Activated CD8-positive, alpha-beta memory T cell treated with anti-CD3 and anti-CD28 coated beads for 1 hour (primary cell): ENCODE results near the gene PCSK6.

Source experiments
- DNase-seq, 2 donors: peaks; one replicate each; pipeline ENCODE4 v3.0.0-alpha.2; 2020; ENCODE audit warnings: low read depth in 1 of 2; ENCODE audit errors: extremely low read depth in 1 of 2

PCSK6 gene

DNA sequence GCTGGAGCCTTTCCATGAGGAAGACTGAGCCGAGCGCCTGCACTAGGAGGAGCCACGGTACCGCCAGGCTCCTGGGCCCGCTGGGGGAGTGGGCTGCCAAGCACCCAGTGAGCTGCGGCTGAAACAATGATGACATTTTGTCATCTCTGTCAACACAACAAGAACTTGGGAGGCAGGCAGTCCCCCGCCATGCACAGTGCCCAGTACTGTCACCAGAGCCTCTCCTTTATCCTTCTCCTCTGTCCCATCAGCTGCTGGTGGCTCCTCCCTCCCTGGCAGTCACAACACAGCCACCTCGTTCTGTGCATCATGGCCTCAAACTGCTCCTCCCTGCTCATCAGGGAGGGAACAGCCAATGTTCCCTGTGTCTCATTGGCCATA is 34.0 kb upstream of the PCSK6 start:
- DNase-seq, result no peak

DNA sequence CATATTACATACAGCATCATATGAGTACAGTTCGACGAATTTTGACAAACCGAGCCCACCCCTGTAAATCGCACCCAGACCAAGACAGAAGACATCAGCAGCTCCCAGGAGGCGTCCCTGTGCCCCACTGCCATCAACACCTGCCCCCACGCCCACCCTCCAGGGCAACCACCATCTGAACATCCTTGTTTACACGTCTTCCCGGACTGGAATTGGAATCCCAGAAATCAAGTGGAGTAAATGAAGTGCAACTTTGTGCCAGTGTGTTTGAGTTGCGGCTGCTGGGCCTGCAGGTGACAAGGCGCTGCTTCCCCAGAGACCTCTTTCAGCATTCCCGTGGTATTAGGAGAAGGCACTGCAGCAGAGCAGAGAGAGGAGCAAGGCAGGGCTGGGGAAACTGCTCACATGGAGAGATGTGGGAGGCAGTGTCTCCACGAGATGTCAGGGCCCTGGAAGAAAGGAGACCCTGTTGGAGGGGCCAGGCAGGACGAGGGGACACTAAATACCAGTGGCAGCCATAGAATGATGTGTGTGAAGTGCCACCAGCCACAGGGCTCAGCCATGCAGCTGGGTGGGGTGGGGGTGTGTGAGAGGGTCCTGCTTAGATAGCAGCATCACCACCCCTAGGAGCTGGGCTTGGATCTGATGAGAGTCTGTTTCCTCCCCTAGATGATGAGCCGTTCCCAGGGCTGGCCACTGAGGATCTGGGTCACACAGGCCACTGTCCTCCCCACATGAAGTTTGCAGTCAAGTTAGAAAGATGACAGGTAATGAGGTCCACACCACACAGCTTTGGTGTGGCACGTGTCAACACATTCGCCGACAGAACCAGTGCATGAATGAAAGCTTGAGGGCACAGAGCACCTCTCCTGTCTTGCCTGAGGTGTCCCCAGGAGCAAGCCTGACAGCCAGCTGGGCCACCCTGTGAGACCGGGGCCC is 33.4 kb upstream of the PCSK6 start:
- no peak for DNase-seq

DNA sequence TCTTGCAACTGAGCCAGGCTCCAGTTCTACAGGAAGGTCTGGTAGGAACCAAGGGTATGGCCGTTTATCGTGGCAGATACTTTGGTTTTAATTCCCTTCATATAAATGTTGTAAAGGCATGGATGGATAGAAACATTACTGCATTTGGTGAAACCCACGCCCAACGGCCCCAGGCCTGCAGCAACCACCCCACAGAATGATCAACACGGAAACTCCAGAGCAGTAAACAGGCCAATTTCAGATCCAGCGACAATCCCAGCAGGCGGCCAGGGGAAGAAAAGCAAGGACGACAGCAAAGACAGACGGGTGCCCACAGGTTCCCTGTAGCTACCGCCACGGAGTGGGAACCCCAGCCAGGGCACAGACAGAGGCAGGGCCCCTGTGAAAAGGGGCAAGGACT is 32.6 kb upstream of the PCSK6 start:
- DNase-seq, result no peak

DNA sequence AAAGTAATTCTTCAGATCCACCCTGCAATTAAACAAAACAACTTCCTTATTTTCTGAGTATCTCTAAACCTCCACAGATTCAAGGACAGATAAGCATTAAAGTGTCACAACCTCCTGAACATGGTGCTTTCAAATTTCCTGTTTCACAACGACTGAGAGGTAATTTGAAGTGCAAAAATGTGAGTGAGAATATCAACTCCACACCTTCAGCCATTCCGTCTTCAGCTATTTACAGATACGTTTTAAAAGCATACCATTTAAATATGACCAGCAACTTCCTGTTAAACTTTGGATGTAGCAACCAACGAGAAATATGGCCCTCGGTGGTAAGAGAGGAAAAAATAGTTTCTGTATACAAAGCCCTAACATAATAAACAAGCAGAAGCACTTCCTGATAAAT is 32.1 kb upstream of the PCSK6 start:
- DNase-seq, result no peak

DNA sequence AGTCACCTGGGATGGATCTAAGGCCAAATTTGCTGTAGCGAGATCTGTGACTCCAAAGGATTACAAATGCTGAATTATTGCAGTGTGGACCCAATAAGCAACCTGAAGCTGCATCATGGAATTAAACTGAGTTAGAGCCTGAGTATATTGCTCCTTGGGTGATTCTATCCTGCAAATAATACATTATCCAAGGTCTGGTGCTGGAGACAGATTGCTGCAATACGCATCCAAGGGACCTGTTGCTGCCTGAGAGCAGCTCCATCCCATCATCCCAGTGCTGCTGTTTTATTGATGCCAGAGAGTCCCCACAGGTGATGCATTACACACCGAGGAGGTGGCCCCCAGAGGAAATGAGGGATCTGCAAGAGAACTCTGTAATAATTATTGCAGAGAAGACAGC is 31.6 kb upstream of the PCSK6 start:
- no peak for DNase-seq

DNA sequence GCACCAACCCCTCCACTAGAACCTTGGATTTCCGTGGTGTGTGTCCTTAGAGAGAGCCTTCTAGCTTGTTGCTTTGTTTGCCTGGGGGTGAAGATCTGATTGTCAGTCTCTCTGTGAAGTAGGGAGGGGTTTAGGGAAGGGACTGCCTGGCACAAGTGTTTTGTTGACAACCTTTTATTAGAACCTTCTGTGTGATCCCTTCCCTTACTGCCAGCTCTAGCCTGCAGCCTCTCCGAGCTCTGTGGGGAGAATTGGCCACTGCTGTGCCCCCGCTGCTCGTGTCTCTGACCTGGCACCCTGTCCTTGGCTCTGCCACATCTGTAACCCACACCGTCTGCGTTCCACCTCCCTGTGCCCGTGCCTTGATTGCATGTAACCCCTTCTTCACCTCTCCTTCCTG is 30.9 kb upstream of the PCSK6 start:
- no peak for DNase-seq

DNA sequence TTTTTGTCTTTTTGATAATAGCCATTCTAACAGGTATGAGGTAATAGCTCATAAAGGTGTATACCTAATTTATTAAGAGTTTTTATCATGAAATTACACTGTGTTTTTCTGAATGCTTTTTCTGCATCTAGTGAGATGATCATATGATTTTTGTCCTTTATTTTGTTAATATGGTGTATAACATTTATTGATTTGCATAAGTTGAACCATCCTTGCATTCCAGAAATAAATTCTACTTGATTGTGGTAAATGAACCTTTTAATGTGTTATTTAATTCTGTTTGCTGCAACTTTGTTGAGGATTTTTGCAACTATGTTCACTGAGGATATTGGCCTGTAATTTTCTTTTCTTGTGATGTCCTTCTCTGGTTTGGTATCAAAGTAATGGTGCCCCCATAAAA is 28.0 kb upstream of the PCSK6 start:
- DNase-seq, result no peak

DNA sequence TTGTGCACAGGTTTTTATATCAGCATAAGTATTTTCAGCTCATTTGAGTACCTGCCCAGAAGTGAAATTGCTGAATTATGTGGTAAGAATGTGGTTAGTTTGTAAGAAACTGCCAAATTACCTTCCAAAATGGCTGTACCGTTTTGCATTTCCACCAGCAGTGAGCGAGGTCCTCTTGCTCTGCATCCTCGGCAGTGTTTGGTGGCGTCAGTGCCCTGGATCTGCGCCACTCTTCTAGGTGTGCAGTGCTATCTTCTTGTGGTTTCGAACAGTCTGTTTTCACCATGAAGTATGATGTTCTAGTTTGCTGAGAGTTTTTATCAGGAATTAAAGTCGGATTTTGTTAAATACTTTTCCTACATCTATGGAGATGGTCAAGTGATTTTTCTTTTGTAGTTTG is 24.8 kb upstream of the PCSK6 start:
- no peak for DNase-seq

DNA sequence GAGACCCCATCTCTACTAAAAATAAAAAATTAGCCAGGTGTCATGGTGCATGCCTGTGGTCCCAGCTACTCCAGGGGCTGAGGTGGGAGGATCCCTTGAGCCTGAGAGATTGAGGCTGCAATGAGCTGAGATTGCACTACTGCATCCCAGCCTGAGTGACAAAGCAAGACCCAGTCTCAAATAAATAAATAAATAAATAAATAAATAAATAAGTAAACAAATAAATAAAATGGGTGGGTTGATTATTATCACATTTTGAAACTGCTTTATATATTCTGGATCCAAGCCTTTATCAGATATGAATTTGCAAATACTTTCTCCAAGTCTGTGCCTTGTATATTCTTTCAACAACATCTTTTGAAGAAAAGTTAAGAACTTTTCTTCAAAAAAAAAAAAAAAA is 22.2 kb upstream of the PCSK6 start:
- DNase-seq, result no peak

DNA sequence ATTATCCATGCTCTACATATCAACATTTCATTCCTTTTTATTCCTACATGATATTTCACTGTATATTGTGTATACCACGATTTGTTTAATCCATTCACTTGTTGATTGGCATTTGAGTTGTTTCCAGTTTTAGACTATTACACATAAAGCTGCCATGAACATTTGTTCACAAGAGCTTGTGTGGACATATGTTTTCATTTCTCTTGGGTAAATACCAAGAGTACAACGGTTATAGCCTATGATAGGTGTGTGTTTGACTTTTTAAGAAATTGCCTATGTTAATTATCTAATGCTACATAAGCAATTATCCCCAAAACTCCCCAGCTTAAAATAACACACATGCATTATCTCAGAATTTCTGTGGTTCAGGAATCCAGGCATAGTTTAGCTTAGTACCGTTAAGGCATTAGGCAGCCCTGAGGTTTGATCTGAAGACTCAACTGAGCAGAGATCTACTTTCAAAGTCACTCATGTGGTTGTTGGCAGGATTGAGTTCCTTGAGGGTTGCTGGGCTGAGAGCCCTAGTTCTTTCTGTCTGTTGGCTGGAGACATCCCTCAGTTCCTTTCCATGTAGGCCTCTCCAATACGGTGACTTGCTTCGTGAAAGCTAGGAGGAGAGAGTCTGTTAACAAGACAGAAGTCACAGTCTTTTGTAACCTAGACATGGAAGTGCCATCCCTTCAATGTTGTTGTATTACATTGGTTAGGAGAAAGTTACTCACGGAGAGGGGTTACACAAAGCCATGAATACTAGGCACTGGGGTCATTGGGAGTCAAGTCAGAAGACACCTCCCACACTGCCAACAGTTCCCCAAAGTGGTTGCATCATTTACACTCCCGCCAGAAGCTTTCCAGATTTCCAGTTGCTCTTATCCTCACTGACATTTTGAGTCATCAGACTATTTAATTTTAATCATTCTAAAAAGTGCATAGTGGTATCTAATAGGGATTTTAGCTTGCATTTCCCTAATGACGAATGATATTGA is 21.0 kb upstream of the PCSK6 start:
- DNase-seq, result no peak

DNA sequence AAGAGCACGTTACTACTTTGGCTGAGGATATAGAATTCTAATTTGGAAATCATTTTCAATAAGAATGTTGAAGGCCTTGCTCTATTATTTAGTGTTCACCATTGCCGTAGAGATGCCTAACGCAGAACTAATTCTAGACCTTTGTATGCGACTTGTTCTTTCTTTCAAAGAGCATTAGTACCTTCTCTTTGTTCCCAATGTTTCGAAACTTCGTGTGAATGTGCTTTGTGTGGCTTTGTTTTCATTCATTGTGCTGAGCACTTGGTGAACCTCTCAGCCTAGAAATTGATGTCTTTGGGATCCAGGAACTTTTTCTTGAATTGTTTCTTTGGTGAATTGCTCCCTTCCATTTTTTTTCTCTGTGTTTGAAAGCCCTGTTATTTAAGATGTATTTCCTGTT is 19.8 kb upstream of the PCSK6 start:
- DNase-seq, result no peak

DNA sequence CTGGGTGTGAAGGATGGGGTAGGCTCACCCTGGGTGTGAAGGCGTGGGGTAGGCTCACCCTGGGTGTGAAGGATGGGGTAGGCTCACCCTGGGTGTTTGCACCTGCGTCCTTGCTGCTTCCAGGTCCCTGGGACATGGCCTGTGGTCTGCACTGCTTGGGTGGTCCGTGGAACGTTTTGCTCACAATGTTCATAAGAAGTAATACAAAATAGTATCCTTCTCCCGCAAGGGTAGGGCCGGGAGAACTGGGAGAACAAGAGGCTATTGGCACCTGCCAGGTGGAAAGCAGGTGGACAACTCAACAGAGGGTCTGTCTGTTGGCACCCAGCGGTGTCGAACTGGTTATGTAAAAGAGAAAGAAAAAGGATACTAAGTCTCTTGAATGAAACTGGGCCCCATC is 17.0 kb upstream of the PCSK6 start:
- no peak for DNase-seq

DNA sequence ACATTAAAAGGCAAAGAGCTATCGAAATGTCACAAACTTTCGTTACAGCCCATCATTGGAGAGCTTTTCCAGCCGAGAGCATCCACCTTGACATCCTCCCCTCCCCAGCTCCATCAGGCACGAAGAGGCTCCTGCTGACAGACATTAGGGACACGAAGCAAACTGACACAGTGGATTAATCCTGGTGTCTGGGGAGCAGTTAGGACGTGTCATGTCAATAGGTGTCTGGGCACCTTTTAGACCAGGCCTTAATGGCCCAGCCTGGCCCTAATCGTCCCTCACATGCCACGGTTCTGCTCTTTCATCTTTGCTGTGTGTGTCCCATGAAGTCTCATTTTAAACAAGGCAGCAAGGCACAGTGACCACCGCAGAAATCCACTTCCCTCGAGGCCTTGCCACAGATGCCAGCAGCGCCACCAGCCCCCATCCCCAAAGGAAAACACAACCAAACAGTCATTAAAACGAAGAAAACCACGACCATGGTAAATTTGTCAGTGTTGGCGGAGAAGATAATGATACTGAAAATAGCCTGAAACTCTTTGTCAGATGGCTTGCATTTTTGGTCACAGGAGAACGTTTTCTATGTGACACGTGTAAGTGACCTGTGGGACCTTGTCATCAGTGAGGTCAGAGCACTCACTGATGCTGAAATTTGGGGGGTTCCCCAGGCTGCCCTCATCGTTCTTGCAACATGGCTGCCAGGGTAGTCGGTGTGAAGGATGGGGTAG is 16.3 kb upstream of the PCSK6 start:
- DNase-seq, result no peak

DNA sequence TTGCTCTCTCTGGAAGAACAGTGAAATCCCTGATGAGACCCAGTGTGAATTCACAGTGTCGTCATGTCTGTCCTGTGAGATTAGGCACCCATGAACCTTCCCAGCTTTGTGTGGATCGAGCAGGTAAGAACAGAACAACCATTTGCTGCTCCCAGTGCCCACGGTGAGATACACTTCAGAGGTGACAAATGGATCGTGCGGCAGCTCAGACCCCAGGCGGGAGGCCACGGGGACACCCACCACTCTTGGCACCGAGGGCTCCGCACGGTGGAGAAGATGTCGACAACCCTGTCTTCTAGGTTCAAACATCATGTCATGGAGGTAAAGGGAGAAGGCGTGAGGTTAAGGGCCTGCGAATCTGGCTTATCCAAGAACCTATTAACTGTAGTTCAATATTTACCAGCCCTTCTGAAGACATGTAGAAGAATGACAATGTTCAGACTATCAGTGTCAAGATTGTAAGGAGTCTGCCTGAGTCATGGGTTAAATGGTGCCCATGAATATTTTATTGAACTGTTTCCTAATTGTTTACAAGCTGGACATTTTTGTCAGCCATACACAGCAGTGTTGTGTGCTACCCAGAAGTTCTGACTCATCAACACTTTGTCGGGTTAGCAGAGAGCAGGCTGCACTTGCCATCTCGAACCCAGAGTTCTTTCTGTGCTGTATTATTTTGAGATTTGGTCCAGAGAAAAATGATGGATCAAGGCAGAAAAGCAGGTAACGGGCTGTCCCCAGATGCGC is 15.5 kb upstream of the PCSK6 start:
- no peak for DNase-seq

DNA sequence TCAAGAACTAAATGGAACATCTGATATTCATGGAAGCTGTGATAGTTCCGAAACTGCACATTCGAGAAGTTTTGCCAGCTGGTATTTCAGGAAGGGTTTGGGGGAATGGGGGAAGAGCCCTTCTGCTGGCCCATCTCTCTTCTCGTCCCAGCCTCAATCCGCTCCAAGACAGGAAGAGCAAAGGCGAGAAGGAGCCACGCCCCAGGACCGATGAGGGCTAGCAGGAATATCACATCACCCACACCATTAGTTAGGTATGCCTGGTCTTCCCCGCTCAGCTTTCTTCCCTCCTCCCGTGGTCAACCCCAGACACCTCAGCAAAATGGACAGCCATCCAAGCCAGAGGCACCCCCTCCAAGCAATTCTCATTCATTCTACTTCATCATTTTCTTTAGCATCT is 14.9 kb upstream of the PCSK6 start:
- no peak for DNase-seq

DNA sequence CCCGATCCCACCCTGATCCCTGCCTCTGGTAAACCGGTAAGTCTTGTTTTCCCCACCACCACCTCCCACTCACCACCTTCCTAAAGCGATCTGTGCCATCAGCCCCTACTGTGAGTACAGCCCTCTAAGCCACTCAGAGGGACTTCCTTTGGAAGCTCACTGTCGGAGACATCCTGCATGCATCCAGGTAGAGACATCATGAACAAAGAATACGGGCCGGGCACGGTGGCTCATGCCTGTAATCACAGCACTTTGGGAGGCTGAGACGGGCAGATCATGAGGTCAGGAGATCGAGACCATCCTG is 13.7 kb upstream of the PCSK6 start:
- DNase-seq, result no peak

DNA sequence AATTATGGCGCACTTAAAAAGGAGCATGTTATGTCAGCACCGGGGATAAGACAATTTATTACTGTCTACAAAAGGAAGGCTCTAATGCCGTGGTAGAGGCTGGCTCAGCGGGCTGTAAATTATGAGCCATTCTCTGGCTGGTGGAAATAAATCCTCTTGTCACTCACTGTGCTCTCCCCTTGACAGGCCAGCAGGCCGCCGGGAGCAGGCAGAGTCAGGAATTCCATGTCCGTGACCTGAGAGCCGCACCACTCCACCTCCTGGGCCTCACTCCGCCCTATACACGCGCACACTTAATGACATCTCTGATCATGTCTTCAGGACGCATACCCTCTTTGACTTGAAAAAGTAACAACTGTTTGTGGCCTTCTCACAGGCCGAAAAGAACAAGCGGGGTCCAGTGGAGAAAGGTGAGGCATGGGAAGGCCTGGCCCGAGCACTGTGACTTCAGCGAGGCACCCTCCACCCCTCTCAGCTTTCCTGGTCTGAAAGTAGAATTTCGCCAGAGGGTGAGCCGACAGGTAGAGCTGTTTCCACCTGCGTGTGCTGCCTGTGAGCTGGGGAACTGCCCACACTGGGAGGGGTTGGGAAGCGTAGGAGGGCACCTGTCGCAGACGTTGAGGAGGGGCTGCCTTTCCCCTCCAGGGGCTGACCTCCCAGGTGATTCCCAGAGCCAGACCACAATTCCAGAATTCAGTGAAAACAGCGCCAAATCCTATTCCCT is 13.2 kb upstream of the PCSK6 start:
- DNase-seq, result no peak

DNA sequence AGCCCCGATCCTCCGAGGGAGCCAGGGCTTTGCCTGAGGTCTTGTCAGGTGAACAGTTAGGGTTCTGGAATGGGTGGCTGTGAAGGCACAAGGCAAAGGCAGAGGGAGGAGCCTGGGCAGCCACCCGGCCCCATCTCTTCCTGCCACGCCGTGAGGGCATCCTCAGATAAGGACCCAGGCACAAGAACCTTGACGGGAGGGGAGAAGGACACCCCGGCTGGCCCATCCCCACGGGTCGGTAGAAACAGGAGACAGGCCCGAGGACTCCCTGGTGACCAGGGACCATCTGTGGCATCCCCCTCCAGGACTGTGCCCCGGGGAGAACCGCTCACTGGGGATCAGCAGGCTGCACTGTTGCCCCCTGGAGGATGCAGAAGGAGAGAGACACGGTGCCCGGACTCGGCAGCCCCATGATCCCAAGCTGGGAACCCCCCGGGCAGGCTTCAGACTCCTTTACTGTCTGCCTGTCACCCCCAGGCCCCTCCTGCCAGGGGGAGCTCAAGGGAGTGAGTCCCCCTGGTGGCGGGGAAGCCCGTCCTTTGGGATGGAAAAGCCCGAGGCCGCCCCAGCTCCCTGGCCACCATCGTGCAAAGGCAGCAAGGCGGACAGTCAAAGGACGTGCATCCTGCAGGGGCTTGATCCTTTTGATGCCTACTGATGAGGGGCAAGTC is 12.3 kb upstream of the PCSK6 start:
- peak in 1 of 2 donors; percentile 17 for DNase-seq

DNA sequence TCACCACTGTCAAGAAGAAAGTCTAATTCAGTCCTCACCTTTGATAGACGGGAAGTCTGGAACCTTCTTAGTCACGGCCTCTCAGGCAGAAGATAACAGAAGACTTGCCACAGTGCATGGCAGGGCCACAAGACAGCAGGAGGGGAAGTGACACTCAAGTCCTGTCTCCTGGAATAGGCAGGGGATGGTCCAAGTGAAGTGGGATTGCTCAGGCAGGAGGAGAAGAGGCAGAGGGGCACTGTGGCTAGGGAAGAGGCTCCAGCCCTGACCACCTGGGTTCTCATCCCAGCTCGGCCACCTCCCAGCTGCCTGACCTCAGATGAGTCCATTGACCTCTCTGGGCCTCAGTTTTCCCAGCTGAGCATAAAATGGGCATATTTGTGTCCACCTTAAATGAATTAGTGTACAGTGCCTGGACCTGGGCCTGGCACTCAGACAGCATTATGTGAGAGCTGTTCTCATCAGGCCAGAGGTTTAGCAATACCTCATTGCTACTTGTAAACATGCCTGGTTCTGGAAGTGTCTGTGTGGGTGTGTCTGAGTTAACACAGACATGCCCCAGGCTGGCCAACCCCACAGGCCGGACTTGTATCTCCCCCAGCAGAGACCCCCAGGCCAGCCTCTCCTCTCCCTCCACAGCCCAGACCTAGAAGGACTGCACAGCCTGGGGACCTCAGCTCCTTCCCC is 11.5 kb upstream of the PCSK6 start:
- DNase-seq, result no peak
